GM19023 (cell line): ENCODE results near the gene PWWP2B.

ENCODE experiments used
- ATAC-seq: cut with Tn5 transposase; IDR thresholded peaks from one replicate; pipeline ENCODE4 v1.9.1; 2021; ENCODE audit warnings: mild to moderate bottlenecking, moderate library complexity; ENCODE audit not compliant: unreplicated experiment

Gene PWWP2B

GRCh38 chr10:132404911-132405462, 8.0 kb downstream of the PWWP2B start:
- ATAC-seq: no peak

DNA sequence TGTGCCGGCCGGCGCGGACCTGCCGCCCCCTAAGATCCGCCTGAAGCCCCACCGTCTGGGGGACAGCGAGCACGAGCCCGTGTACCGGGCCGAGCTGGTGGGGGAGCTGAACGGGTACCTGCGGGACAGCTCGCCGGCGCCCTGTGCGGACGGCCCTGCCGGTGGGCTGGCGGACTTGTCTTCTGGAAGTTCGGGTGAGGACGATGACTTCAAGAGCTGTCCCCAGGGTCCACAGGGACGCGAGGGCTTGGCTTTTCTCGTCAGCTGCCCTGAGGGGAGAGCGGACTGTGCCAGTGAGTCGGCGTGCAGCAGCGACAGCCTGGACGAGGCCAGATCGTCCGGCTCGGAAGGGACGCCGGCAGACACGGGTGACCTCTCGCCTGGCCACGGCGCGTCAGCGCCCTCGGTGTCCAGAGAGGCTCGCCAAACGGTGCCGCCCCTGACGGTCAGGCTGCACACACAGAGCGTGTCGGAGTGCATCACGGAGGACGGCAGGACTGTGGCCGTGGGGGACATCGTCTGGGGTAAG, 8.5 kb downstream of the PWWP2B start:
- no peak for ATAC-seq

DNA sequence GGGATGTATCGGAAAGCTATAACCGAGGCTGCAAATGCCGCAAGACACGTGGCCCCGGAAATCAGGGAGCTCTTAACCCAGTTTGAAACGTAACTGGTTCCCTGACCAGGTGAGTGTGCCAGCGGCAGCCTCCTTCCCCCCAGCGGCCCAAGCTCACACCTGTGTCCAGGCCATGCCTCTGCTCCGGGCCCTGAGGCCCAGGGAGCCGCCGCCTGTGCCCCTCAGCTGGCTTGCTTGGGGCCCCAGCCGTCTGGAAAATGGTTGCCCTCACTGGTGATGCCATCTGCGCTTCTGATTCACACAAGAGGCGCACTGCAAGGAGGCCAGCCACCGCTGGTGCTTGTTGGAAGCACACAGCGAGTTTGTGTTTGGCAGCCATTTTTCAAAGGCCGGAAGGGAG, 9.2 kb downstream of the PWWP2B start:
- ATAC-seq: no peak

- ATAC-seq: no peak
Observed at GRCh38 chr10:132406750-132407149, 9.8 kb downstream of the PWWP2B start.

DNA sequence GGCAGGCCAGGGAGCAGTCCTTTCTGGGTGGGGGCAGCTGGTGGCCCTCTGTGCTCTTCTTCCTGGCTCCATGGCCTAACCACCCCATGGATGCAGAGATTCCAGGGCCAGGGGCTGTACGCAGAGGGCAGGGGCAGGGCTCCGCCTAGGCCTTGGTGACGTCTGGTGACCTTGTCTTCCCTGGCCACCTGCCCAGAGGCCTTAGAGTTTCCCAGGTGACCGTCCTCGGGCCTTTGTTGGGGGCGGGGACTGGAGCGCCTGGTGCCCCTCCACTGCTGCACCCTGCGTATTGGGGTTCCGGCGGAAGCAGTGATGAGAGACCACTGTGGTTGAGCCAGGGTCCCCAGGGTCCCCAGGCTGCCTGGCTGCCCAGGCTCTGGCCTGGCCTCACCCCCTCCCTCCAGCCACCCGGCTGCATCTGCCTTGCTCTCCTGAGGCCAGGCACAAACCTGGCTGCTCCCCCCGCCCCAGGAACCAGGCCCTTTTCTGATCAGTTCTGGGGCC, 10.3 kb downstream of the PWWP2B start:
- no peak for ATAC-seq

DNA sequence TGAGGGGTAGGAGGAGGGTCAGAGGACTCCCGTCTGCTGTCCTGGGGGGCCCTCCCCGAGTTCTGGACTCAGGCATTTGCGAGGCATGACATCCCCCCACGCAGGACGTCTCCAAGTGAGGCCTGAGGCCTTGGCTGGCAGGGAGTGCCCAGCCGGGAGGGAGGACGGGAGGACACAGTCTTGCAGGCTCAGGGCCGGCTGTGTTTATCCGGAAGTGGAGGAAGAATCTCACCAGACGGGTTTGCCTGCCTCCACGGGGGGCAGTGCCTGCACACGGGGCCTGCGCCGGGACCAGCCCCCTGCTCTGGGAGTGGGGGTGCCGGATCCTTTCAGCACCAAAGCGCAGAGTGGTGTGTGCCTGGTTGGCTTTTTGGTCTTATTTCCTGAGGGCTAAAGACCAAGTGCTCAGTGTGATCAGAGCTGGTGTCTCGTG, 10.9 kb downstream of the PWWP2B start:
- no peak for ATAC-seq

- ATAC-seq: no peak
Observed at GRCh38 chr10:132408367-132408781, 11.4 kb downstream of the PWWP2B start.

DNA sequence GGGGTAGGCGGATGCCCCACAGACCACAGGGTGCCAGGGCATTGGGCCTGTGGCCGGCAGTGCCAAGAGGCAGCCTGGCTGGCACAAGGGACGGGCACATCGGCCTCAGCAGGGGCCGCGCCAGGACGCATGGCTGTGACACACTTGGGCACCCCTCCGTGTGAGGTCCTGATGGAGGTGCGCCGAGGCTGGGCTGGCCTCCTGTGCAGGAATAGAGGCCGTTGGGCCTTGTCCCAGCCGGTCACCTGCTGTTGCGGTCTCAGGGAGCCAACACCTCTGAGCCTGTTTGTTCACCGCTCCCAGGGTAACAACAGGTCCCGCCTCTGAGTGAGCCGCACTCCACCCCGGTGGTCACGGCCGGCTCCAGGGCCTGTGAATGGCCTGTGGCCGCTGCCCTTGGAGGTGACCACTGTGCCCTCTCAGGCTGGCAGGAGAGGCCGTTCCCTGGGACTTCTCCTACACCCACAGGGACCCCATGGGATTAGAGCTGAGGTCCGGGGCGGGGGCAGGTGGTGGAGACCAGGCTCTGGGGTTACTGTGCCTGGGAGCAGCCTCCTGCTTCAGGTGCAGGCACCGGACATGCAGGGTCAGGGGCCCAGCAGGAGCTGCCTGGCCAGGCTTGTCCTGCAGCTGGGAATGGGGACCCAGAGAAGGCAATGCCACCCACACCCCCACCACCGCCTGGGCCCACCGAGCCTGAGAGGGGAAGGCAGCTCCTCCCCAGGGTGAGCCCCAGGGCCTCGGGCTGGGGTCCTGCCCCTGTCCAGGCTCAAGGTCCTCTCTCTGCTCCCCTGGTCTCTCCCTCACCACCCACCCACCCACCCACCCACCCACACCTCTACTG, 12.0 kb downstream of the PWWP2B start:
- ATAC-seq: no peak

- no peak for ATAC-seq
Observed at GRCh38 chr10:132409667-132410028, 12.6 kb downstream of the PWWP2B start.

DNA sequence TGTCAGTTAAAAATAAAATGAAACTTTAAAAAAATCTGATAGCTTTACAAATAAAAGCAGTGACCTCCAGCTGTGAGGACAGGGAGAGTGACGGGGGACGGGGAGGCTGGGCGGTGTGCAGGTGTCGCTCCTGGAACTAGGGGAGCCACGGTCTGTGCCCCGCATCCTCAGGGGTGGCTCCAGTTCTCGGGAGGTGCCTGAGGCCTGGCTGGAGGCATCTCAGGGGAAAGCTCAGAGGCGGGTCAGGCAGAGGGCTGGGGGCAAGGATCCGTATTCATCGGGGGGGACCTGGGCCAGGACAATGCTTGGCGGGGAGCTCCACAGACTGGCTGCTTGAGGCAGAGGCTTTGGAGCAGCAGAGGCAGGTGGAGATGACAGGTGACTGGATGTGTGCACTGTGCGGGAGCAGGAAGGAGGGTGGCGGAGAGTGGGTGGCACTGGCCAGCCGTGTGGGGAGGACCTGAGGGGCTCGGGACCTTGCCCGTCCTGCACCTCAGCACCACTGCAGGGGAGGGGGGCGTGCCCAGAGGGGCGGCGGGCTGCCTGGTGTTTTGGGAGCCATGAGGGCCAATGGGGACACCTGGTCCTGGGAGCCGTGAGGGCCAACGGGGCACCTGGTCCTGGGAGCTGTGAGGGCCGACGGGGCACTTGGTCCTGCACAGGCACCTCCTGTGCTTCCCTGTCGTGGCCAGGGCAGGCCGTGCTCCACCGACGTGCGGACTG, 13.2 kb downstream of the PWWP2B start:
- no peak for ATAC-seq

DNA sequence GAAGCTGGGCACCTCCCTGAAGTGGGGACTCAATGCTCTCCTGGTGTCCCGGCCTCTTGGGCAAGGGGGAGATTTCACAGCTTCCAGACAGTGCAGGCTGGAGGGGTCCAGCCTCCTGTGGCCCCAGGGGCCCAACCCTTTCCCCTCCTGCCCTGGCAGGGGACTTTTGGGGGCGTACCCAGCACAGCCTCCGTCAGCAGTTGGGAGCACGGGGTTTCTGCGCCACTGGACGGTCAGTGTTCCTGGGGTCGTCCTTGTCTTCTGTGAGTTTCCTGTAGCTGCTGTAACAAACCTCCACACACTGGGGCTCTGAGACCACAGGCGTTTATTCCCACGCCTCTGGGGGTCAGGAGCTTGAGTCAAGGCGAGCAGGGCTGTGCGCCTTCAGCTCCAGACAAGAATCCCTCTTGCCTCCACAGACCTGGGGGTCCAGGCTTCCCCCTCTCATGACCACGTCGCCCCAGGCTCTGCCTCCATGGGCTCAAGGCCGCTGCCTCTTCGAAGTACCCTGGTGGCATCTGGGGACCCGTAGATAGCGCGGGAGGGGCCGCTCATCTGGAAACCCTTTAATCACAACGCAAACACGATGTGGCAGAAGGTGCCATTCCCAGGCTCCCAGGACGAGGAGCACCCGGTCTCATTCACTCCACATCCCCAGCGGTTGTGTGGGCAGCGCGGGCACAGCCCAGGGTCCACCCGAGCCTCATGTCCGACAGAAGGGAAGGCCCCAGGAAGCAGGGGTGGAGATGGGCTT, 14.0 kb downstream of the PWWP2B start:
- ATAC-seq: no peak

- ATAC-seq: no peak
Observed at GRCh38 chr10:132411561-132412253, 14.7 kb downstream of the PWWP2B start.

DNA sequence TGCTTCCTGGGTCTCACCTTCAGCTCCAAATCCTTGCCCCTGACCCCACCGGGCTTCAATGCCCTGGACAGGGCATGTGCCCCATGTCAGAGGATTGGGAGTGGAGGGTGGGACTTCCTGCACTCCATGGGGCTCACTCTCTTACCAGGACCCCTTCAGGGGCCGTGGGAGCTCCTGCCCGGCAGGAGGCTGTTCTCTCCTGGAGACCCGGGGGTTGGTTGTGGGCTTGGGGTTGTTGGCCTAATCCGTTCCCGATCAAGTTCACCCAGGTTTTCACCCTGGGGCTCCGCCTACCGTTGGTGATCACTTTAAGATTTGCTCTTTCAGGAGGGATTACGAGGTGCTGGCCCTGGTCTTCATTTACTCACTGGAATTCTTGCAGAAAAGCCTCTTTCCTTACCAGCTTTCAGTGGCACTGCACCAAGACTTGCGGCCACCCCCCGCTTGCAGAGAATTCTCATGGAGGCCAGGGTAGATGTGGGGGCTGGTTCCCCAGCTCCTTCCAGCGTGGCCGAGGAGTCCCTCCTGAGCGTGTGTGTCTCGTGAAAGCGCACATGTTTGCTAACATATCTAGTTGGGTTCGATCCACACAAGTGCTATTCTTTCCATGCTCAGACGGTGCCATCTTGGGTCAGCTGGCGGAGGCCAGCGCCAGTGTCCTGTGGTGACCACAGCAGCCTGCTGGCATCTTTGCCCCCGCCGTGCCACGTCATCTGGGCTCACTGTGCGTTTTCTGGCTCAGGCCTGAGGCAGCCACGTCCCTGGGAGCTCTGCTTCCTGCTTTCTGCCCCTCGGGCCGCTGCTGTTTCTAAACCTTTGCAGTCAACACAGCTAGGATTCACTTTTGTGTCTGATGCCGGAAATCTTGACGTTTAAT, 15.6 kb downstream of the PWWP2B start:
- ATAC-seq: no peak

DNA sequence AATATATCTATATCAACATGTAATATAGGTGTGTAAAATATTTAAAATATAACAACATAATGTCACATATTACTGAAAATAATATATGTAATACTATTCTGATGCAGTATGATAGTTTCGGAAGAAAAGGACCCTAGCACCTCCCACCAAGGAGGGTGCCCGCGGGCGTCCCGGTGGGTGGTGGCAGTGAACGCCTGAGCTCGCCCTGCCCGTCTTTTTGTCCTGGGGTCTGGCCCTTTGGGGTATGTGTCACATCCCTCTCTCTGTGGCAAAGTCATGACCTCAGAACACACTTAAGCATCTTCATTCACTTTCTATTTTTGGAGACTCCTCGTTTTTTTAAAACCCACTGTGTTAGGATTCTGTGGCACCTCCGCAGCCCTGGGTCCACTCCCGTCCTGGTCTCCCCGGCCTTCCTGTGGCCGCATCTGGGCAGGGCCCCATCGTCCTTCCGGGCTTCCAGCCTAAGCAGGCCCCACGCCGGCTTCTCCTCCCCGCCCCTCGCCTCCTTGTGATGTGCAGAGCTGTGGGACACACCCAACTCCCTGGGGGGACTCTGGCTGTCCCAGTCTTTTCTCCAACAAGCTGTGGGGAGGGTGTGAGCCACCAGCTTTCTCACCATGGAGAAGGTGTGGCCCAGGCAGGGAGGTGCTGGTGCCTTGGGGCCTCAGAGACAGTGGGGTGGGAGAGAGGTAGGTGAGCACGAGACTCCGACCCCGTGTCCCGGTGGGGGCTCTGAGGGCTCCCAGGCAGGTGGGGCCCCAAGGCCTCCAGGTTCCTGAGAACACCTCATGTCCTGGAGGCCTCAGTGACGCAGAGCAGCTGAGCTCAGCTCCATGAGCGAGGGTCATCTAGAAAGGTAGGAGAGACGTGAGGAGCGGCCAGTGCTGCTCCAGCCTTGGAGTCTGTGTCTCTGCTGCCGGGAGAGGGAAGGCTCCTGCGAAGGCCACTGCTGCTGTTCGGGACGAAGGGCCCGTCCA, 16.5 kb downstream of the PWWP2B start:
- ATAC-seq: no peak

- no peak for ATAC-seq
Observed at GRCh38 chr10:132414402-132415016, 17.5 kb downstream of the PWWP2B start.

DNA sequence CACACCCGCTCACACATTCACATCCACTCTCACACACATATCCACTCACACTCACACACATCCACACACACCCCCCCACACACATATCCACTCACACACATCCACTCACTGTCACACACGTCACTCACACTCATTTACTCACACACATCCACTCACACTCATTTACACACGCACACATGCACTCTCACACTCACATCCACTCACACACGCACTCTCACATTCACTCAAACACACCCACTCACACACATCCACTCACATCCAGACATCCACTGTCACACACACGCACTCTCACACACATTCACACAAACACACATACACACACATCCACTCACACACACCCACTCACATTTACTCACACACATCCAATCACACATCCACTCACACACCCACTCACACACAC, 18.3 kb downstream of the PWWP2B start:
- no peak for ATAC-seq

DNA sequence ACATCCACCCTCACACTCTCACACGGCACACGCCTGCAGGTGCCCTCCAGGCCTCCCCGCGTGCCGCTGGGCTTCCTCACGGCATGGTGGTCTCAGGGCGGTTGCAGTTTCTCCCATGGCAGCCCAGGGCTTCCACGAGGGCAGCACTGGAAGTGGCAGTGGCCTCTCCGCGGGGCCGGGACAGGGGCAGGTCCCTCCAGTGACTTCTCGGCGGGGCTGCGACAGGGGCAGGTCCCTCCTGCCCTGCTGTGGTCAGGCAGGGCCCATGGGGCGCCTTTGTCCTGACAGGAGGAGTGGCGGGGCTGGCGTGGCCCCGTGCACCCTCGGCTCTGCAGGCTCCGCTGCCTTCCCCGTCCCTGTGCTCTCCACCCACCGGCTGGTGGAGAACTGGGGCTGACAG, 19.0 kb downstream of the PWWP2B start:
- ATAC-seq: no peak
